AG09309 (cell line): ENCODE data around the gene SLC9B2.

Experiments
- DNase-seq: peaks from one replicate; pipeline ENCODE4 v3.0.0-alpha.2; 2010; ENCODE audit warnings: low read depth
- H3K4me3 ChIP-seq: 2 replicates; pipeline ENCODE4 v1.5.1; 2011; ENCODE audit warnings: mild to moderate bottlenecking, low read depth, low read length, moderate library complexity; ENCODE audit not compliant: control insufficient read depth
- CTCF ChIP-seq: IDR thresholded peaks from 2 replicates; pipeline ENCODE4 v1.5.1; 2011; ENCODE audit warnings: mild to moderate bottlenecking, low read depth, low read length, inconsistent platforms; ENCODE audit not compliant: insufficient read depth, control insufficient read depth; ENCODE audit errors: missing control alignments

The SLC9B2 gene

DNA sequence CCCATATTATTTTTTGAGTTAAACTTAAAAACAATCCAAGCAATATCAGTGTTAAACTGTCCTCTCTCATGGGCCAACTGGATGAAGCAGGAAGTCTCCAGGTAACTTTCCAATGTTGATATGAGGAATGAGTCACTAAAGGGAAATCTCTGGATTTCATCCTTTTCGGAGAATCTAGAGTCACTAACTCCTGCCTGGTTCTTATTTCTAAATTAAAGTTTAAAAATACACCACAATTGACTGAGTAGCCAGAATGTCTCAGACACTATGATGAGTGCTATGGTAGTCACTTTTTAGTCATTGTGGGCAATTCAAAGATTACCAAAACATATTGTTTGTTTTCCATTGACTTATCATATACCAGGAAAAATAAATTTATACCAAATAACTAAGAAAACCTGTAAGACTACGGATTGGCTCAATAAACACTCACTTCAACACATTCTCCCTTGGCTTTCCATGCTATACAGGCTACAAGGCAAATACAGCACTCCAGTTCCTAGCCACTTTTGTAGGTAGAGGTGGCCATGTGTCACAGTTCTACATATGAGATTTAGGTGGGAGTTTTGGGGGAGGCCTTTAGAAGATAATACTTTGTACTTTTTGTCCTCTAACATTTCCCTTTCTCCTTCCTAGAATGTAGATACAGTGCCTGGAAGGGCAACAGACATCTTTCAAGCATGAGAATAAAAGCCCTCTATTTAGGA lies 8.6 kb downstream of the SLC9B2 start:
- TF ChIP-seq CTCF: no peak
- no peak overlapping the region for H3K4me3 ChIP-seq
- DNase-seq: no peak

DNA sequence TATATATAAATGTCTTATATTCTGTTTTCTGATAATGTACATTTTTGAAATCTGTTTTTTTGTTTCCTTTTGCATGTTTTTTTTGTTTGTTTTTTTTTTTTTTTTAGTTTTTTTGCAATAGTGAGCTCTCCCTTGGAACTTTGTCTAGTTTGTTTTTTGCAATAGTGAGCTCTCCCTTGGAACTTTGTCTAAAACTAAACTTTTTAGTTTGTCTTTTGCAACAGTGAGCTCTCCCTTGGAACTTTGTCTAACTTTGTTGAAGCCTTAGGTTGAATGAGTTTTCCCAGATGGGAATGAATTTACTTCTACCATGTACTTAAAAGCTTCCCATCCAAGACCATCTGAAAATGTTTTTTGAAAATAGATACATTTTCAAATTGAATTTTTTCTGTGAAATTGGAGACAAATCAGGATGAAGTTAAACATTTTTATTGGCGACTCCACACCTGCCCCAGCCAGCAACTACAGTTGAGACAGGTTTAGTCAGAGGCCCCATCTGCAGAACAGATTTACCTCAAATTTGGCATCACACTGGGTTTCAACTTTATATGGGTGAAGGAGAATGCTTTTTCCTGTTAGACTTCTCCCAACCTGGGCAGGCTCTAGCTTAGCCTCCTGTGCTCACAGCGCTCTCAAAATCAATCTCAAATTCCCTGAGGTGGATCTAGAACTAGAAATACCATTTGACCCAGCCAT lies 16.0 kb downstream of the SLC9B2 start:
- DNase-seq: no peak
- no peak overlapping the region for H3K4me3 ChIP-seq
- TF ChIP-seq CTCF: no peak

DNA sequence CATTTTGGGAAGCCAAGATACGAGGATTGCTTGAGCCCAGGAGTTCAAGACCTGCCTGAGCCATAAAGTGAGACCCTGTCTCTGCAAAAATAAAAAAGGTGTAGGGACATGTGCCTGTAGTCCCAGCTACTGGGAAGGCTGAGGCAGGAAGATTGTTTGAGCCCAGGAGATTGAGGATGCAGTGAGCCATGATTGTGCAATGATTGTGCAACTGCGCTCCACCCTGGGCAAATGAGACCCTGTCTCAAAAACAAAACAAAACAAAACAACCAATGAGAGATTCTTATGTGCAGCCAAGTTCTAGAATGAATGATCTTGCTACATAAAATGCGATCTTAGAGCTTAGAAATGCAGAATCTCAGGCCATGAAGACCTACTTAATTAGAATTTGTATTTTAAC lies 22.5 kb downstream of the SLC9B2 start:
- H3K4me3 ChIP-seq: no peak overlapping the region
- no peak for TF ChIP-seq CTCF
- no peak for DNase-seq

- H3K4me3 ChIP-seq: no peak overlapping the region
- no peak for DNase-seq
- no peak for TF ChIP-seq CTCF
These were observed 23.8 kb downstream of the SLC9B2 start for GRCh38 chr4:103052779-103053178.

GRCh38 chr4:103052145-103052544 lies 24.4 kb downstream of the SLC9B2 start:
- DNase-seq: no peak

DNA sequence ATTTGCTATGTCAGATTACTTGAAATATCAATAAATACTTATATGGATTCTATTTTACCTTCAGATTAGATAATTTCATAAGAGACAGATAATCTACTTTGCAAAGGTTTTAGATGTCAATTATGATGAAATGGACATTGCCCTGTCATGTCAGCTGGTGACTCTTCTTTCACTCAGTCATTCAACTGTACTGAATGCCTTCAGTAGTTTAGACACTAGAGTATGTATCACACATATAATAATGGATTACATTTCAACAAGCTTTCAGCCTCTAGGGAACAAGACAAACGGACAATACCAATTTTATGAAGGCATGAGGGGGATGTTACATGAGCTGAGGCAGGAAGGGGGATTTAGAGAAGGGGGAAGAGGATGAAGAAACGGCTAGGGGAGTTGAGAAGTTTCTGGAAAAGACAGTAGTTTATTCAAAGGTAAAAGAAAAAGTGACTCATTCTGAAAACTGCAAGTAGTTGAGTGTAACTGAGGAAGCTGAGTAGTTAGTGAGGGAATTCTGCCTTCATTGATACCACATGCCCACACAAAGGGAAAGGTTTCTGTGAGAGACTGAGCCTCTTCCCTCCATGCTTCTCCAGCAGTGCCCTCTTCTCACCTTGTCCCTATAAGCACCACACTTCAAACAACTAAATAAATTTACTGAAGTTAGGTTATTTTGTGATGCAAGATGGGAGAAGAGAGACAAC lies 25.7 kb downstream of the SLC9B2 start:
- no peak overlapping the region; the same call in 1 of the 2 replicates for H3K4me3 ChIP-seq
- TF ChIP-seq CTCF: no peak
- DNase-seq: no peak

More at GRCh38 chr4:103052145-103052544, 24.4 kb downstream of the SLC9B2 start:
- no peak for TF ChIP-seq CTCF
- H3K4me3 ChIP-seq: no peak overlapping the region
